SW 1271 (cell line): Measurements from ENCODE around the gene PSG5.
"Not testable (repeated sequence)": the region's sequence is repeated elsewhere in the genome, so short reads cannot be mapped to it uniquely, and the experiment has no call there.

Experiments used
- DNase-seq, 2 experiments: peaks; one replicate each; lab custom pipeline; 2025; lab: John Stamatoyannopoulos, UW

The PSG5 gene

GRCh38 chr19:43181869-43182771 lies 4.2 kb downstream of the PSG5 start:
- DNase-seq, result peak; percentile 46 to 56

DNA sequence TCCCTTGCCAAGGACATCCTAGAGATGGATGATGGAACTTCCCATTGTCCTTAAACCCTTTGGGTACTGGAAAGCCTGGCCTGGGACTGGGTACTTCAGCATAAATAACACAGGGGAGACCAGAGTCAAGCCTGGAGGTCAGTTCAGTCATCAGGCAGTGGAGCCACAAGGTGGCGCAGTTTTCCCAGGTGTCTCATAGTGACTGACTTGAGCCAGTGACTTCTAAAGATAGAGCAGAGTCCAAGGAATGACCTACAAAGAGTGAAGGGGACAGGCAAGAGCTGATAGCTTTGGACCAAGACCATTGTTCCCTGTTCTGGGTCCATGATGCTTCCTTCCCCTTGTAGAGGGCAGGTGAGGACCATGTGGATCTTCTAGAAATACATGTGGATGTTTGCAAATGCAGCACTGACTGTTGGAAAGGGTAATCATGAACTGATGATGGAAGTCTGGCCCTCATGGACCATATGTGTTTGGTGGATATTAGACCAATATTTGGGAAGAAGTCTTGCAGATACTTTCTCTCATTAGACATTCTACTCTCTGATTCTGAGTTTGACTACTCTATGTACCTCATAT lies 6.7 kb downstream of the PSG5 start:
- DNase-seq, result not testable (repeated sequence)

DNA sequence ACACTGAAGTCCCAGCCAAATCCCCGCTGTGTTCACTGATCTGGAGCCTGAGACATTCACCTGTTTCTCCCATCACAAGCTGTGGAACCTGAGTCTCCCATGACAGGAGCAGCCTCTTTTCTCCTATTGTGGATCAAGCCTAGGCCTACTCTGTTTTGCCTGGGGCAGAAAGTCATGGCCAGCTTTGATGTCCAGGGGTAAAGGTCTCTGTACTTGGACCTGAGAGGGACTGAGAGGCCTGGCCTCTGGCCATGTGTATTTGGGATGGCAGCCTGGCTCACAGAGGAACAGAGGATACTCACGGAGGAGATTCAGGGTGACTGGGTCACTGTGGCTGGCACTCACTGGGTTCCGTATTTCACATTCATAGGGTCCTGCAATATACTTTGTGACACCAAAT lies 7.8 kb downstream of the PSG5 start:
- not testable (repeated sequence) for DNase-seq

GRCh38 chr19:43165906-43166305 lies 20.4 kb downstream of the PSG5 start:
- DNase-seq, result not testable (repeated sequence)

DNA sequence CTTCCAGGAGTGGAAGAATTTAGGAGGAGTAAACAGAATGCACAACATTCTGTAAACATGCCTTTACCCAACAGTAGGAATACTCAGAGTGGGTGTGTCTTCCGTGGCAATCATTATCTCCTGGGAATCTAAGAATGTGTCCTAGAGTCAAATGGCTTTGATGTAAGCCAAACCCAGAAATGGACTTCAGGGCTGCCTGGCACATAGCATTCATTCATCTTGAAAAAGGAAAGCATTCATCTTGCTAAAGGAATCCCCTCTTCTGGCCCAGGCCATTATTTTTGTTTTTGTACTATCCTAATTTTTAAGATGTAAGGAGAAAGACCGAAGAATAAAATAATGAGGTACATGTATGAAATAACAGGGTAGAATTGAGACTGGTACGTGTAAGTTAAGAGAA lies 23.2 kb downstream of the PSG5 start:
- not testable (repeated sequence) for DNase-seq

- not testable (repeated sequence) for DNase-seq
Observed at GRCh38 chr19:43162261-43162660, 24.1 kb downstream of the PSG5 start.

DNA sequence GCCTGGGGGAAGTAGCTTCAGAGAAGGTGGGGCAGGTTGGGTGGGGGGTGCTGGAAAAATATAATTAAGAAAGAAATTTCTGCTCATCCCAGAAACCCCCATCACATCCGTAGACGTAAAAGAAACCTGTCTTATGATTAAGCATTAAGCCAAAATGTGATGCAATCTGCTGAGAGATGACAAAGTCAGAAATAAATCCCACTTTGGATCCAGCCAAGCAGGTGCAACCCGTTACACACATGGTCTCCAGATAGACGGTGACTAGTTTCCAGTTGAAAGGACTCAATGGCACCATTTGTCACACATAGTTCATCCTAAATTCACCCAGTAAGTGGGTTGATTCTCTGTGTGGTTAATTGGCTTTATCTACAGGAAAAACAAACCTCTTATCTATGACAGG lies 34.1 kb downstream of the PSG5 start:
- no peak for DNase-seq

- not testable (repeated sequence) for DNase-seq
Observed at GRCh38 chr19:43149788-43150187, 36.5 kb downstream of the PSG5 start.

GRCh38 chr19:43148233-43148632 lies 38.1 kb downstream of the PSG5 start:
- peak in 1 of 2 experiments; percentile 31 for DNase-seq

GRCh38 chr19:43141763-43142162 lies 44.6 kb downstream of the PSG5 start:
- not testable (repeated sequence) for DNase-seq

DNA sequence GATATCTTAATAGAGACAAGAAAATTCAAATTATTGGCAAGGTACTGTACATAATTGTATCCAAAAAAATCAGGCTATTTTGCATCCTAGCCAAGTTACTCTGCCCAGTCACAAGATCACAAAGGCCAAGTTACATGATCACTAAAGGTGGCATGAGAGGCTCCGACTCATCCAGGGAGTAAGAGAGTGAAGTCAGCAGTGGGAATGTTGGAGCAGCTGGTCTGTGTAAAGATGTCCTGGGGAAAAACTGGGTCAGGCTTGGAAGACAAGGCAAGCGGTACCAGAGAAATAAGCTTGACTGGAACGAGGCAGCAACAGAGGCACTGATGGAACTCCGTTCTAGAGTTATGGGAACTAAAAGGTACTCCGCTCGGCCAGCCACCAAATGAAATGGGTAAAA lies 53.6 kb downstream of the PSG5 start:
- DNase-seq, result no peak

DNA sequence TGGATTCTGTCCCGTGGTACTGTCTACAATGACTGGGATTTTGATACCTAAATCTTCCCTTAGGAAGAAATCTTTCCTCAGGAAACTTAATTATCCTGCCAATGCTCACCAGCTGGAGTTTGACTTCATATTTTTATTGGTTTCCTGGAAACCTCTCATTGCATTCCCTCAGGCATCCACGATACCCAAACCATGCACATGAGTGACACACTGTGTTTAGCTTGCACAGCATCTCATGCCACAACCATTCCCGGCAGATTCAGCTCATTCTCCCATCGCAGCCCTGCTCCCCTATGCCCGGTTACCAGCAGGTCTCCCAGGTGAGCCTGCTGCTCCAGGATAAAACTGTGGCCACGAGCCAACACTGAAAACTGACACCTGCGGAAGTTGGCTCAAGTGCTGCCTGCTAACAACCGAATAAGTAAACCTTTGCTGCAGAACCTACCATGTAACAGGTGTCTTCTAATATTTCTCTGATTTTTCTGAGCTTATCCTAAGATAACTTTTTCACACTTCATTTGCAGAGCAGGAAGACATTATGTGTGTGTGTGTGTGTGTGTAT lies 55.0 kb downstream of the PSG5 start:
- DNase-seq, result not testable (repeated sequence)

DNA sequence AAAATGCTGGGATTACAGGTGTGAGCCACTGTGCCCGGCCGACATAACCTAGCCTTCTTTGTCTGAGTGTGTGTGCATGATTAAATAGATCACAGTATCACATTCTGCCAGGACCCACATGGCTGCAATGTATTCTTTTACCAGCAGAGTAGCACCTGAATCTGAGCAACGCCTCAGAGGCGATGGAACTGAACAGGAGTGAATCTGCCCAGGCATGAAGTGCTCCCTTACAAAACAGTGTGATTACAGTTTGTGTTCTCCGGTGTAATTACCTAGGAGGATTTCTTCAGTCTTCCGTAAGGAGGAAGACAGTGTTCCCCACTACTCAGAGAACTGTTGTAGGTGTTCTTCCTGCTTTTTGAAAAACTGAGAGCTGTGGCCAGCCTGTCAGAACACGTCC lies 57.1 kb downstream of the PSG5 start:
- DNase-seq, result not testable (repeated sequence)

- DNase-seq, result peak in 1 of 2 experiments; percentile 14
Observed at GRCh38 chr19:43127336-43127735, 59.0 kb downstream of the PSG5 start.

DNA sequence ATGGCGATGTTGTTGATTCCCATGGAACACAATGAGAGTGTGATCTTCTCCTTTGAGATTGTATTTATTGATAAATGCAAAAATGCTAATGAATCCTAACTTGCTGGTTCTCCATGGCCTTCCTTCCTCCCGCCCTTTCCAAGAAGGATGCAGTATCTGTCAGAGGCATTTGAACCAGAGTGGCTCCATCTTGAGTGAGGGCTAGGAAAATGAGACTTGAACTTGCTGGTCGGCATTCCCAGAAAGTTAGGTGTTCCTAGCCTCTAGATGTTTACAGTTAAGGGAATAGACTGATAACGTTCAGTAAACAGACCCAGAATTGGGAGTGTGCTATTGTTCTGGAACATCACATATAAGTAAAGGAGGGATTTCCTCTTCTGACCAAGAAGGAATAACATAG lies 59.6 kb downstream of the PSG5 start:
- DNase-seq, result no peak

DNA sequence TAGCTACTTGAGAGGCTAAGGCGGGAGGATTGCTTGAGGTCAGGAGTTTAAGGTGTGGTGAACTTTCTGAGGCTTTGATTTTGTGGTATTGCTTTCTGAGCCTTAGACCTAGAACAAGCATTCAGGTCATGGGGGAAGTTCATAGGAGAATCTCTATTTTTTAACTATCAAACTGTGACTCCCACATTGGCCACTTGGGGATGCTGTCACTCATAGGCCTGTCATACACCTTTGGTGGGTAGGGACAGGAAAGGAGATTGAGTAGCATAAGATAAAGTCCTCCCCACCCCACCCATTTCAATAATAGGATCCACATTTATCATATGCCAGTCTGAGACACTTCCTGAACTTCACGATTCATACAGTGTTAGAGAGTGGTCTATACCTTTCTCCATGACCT lies 62.0 kb downstream of the PSG5 start:
- DNase-seq, result no peak

GRCh38 chr19:43120433-43121026 lies 65.8 kb downstream of the PSG5 start:
- peak; percentile 7 to 54 for DNase-seq

DNA sequence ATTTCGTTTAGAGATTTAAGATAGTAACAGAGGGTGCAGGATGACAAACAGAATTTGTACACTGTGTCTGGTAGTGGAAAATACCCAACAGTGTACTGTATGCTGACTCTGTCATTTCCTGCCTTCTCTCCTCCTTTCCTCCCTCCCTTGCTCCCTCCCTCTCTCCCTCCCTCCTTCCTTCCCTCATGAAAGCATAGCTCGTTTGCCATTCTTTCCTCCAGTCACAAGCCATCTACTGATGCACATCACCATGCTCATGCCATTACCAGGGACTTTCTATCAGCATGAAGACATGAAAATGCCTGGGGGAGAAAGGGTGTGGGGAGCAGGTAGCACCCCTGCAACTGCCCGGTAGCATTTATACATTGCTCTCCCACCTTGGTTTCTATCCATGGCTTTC lies 66.8 kb downstream of the PSG5 start:
- DNase-seq, result not testable (repeated sequence)
